ENCODE data around the gene RADIL.

RADIL gene

DNA sequence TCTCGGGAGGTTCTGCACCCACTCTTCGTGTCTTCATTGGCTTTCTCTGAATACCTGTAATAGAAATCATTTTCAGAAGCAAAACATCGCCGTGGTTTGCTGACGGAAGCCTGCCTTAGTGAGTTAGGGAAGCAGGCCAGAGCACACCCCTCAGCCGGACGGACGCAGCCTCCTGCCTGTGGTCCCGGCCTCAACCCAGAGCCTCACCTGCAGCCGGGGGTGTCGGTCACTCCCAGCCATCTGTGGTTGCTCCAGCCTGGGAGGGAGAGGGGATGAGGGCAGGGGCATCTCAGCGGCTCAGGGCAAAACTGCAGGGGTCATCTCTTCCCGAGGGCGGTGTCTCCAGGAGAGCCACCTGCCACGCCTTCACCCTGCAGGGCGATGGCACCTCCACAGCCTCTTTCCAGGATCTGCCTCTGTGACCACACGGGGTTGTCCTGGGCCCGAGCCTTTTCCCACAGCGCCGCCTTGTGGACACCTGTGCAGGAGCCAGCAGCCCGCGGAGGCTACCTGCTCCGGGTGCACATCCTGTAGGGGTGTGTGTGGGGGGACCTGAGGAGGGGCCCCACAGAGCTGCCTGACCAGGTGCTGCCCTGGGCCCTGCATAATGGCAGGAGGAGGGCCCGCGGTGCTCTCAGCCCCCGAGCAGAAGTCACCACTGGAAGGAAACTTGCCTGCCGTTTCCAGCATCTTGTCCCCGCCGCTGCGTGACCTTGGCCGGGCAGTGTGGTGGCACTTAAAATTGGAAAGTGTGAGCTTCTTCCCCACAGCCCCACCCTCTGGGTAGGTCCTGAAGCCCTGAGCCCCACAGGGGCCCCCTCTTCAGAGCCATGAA is 129.7 kb downstream of the RADIL start:
- no peak for DNase-seq (ENCODE audit: low read depth)
- H3K4me3 ChIP-seq (ENCODE audit: low read length): no peak overlapping the region
- peak; percentile 93 for TF ChIP-seq CTCF (conservative IDR thresholded peaks at IDR 0.05; ENCODE audit: low read depth, low read length)

DNA sequence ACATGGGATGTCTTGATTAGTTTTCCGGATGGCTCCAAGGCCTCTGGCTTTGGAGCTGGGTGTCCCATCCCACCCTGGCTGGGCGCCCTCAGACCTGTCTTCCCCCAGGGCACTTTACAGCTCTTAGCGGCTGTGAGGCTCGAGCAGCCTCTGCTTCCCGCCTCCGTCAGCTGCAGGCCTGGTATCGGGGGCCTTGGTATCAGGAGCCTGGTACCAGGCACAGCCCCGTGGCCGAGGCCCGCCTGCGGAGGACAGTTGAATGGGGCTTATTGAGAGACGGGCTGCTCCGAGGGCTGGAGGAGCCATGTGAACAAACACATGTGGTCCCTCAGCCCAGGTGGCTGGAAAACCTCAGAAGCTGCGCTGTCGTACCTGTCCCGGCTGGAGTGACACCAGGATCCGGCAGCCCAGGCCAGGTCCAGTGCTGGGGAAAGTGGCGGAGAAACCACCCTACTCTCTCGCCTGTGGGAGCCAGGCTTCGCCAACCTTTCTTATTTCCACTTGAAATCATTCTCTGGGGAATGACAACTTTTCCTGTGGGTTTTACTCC is 132.0 kb downstream of the RADIL start:
- DNase-seq (ENCODE audit: low read depth): no peak
- no peak for TF ChIP-seq CTCF (conservative IDR thresholded peaks at IDR 0.05; ENCODE audit: low read depth, low read length)

GRCh38 chr7:4749798-4750197 is 133.7 kb downstream of the RADIL start:
- DNase-seq (ENCODE audit: low read depth): no peak
- TF ChIP-seq CTCF (conservative IDR thresholded peaks at IDR 0.05; ENCODE audit: low read depth, low read length): no peak

More for the DNA sequence above, 132.0 kb downstream of the RADIL start:
- H3K4me3 ChIP-seq (ENCODE audit: low read length): no peak overlapping the region

DNA sequence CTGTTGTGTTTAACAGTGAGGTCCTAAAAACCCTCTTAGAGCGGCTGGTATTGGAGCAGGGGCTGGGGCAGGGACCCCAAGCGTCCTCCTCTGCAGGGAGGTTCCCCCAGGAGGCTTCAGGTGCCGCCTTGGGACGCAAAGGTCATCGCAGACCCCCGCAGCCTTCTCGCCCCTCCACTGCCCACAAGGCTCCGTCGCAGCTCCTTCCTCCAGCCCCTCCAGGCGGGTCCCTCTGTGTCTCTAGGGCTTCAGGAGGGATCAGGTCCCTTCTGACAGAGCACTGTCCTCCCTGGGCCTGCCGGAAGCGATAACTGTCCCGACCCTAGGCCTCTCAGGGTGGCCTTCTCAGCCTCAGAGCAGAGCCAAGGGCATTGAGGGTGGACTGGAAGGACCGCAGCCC is 134.2 kb downstream of the RADIL start:
- no peak for DNase-seq (ENCODE audit: low read depth)
- TF ChIP-seq CTCF (conservative IDR thresholded peaks at IDR 0.05; ENCODE audit: low read depth, low read length): no peak

More at GRCh38 chr7:4749798-4750197, 133.7 kb downstream of the RADIL start:
- no peak overlapping the region for H3K4me3 ChIP-seq (ENCODE audit: low read length)

More for the DNA sequence above, 134.2 kb downstream of the RADIL start:
- no peak overlapping the region for H3K4me3 ChIP-seq (ENCODE audit: low read length)
